Muscle of back (tissue), 11 donors: Measurements from ENCODE around the gene PGAP3. TPM values are rescaled to one million over a fixed set of nuclear protein-coding genes. Genes with fewer than 3 reads are reported as not detected.

Experiments used
- DNase-seq, 3 donors: peaks; one replicate each; pipeline versions ENCODE4 v3.0.0 to v3.0.0-alpha.2; 2013
- polyA plus RNA-seq, 10 donors: library from polyadenylated mRNA; unstranded; fragments of 120-200 nt; gene quantifications; one replicate each; pipeline ENCODE4 v1.2.1, GENCODE V29; 2013; ENCODE audit not compliant: insufficient read length in 10 of 10

Gene PGAP3
- polyA plus RNA-seq, 10 donors = 15.5 to 19.4 (median 16.4) TPM

- no peak for DNase-seq
Observed at GRCh38 chr17:39624313-39624712, 63.5 kb downstream of the PGAP3 start.

- DNase-seq = peak; percentile 47 to 79 (median 76)
Observed at GRCh38 chr17:39623356-39623950, 64.4 kb downstream of the PGAP3 start.

DNA sequence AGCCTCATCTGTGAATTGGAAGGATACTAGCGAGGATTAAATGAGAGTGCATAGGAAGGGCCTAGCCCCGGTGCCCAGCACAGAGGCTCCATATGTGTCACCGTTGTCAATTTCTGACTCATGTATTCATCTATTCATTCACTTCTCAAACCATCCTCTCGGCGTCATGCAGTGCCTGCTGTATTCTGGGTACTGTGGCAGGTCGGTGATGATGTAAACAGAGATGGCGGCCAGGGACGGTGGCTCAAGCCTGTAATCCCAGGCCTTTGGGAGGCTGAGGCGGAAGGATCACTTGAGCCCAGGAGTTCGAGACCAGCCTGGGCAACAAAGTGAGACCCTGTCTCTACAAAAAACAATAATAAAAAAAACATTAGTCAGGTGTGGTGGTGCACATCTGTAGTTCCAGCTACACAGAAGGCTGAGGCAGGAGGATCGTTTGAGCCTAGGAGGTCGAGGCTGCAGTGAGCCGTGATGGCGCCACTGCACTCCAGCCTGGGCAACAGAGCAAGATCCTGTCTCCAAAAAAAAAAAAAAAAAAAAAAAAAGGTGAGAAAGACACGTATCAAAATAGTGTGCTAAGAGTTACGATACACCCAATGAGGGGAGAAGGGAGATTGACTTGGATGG is 65.4 kb downstream of the PGAP3 start:
- no peak for DNase-seq

DNA sequence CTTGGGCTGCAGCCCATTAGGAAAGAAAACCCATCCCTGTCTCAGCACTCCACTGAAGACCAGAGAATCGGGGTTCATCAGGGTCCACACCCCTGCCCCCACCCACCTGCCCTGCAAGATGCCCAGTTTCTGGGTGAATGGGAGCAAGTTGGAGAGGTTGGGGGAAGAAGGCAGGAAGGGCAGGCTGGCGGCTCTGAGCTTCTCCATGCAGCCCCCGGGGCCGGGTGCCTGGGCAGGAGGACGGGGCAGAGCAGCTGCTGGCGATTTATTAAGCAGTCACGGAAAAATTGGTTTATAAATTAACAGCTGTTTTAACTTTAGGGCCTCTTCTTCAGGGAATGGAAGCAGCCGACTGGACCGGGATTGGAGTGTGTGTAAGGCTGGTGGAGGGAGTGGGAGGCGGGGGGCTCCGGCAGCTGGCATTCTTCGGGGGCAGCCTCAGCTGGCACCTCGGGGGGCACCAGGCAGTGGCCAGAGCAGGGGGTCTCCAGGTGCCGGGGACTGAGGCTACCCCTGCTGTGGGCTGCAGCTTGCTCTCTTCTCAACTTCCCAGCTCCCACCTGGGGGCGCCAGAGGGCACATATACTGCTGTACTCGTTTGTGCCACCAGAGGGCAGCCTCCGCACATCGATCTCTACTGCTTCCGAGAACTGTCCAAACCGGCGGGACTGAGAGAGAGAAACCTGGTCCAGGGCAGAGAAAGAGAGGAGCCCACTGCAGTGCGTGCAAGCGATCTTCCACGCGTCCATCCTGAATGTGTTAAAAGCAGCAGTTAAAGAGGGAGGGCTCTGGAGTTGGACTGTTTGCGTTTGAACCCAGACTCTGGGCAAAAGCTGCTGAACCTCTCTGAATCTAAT is 66.1 kb downstream of the PGAP3 start:
- DNase-seq = peak; percentile 76 to 91 (median 89)

Other genes starting within 250 kb of the PGAP3 start
- 10 to 100 TPM; 23.9 to 36.8 (median 29.8) TPM for gene MED1, start 236.8 kb downstream of the PGAP3 start, polyA plus RNA-seq
- gene CDK12, start 226.6 kb downstream of the PGAP3 start, polyA plus RNA-seq = 10 to 100 TPM; 23.4 to 42.2 (median 31.9) TPM
- gene NEUROD2, start 80.1 kb downstream of the PGAP3 start, polyA plus RNA-seq = under 1 TPM in 8 of 10 donors, not detected in 2; 0.01 to 0.22 (median 0.06) TPM
- 1 to 10 TPM; 1.1 to 3.5 (median 2.3) TPM for gene PPP1R1B, start 61.1 kb downstream of the PGAP3 start, polyA plus RNA-seq
- gene STARD3, start 50.9 kb downstream of the PGAP3 start, polyA plus RNA-seq = 10 to 100 TPM; 27.5 to 41.4 (median 31.6) TPM
- gene TCAP, start 22.7 kb downstream of the PGAP3 start, polyA plus RNA-seq = 100 to 1,000 TPM; 193 to 440 (median 306) TPM
- gene PNMT, start 19.6 kb downstream of the PGAP3 start, polyA plus RNA-seq = 1 to 10 TPM; 2.1 to 5.8 (median 3.5) TPM
- 100 to 1,000 TPM in 9 of 10 donors, 10 to 100 TPM in 1; 77.8 to 147 (median 107) TPM for gene ERBB2, start 12.0 kb upstream of the PGAP3 start, polyA plus RNA-seq
- gene MIEN1, start 42.5 kb upstream of the PGAP3 start, polyA plus RNA-seq = 10 to 100 TPM; 15.2 to 23.7 (median 19.0) TPM
- gene GRB7, start 49.9 kb upstream of the PGAP3 start, polyA plus RNA-seq = 1 to 10 TPM in 2 of 10 donors, under 1 TPM in 8; 0.14 to 1.9 (median 0.42) TPM
- gene IKZF3, start 176.3 kb upstream of the PGAP3 start, polyA plus RNA-seq = 1 to 10 TPM in 1 of 10 donors, under 1 TPM in 9; 0.08 to 2.1 (median 0.26) TPM
- gene ZPBP2, start 180.1 kb upstream of the PGAP3 start, polyA plus RNA-seq = under 1 TPM in 2 of 10 donors, not detected in 8; 0.11 to 0.20 TPM
- 10 to 100 TPM in 4 of 10 donors, 1 to 10 TPM in 6; 4.3 to 16.2 (median 7.9) TPM for gene GSDMB, start 230.6 kb upstream of the PGAP3 start, polyA plus RNA-seq
- gene ORMDL3, start 239.5 kb upstream of the PGAP3 start, polyA plus RNA-seq = 10 to 100 TPM; 38.9 to 51.5 (median 46.2) TPM
- gene LRRC3C, start 239.7 kb upstream of the PGAP3 start, polyA plus RNA-seq = not detected